OCI-LY1 (cell line): ENCODE data around the gene ASPRV1.

Experiments used
- CTCF ChIP-seq: fragments of 200-600 bp; sonication (generic), shearing (Covaris generic); IDR thresholded peaks from 2 replicates; pipeline ENCODE4 v1.5.1; 2017; ENCODE audit warnings: mild to moderate bottlenecking, antibody characterized with exemption, low read length, moderate library complexity, mixed read lengths
- EZH2 ChIP-seq: fragments of 200-600 bp; sonication (generic), shearing (Covaris generic); IDR thresholded peaks from 2 replicates; pipeline ENCODE4 v1.8.0; 2017; ENCODE audit warnings: borderline replicate concordance, mixed run types, mild to moderate bottlenecking, antibody characterized with exemption, low read length, moderate library complexity, mixed read lengths

- TF ChIP-seq CTCF, result no peak
- no peak for TF ChIP-seq EZH2
Observed at GRCh38 chr2:69950241-69950640, 11.2 kb downstream of the ASPRV1 start.
